NB4 (cell line): Measurements from ENCODE around the gene CBX4.

Experiments used
- DNase-seq: peaks from one replicate; pipeline ENCODE4 v3.0.0; 2010; ENCODE audit warnings: low read depth
- H3K4me3 ChIP-seq: one replicate; pipeline ENCODE4 v1.5.1; 2011; ENCODE audit warnings: mild to moderate bottlenecking, low read depth, low read length, moderate library complexity
- CTCF ChIP-seq: IDR thresholded peaks from one replicate; pipeline ENCODE4 v1.5.1; 2012; ENCODE audit warnings: low read depth, low read length
- MAX ChIP-seq: IDR thresholded peaks from 2 replicates; pipeline ENCODE4 v1.6.1; 2011; ENCODE audit warnings: low read depth, low read length
- MYC ChIP-seq: IDR thresholded peaks from 2 replicates; pipeline ENCODE4 v1.6.1; 2011; ENCODE audit warnings: low read depth, low read length
- POLR2A ChIP-seq: IDR thresholded peaks from 2 replicates; pipeline ENCODE4 v1.6.1; 2011; ENCODE audit warnings: mild to moderate bottlenecking; ENCODE audit not compliant: insufficient read length; ENCODE audit errors: extremely low read depth

The CBX4 gene

GRCh38 chr17:79794659-79795511 is 44.4 kb downstream of the CBX4 start:
- H3K4me3 ChIP-seq = no peak overlapping the region
- TF ChIP-seq CTCF (no peak), MYC (no peak), POLR2A (no peak), MAX (no peak)
- no peak for DNase-seq

- no peak overlapping the region for H3K4me3 ChIP-seq
- TF ChIP-seq MYC (no peak), MAX (no peak), POLR2A (no peak), CTCF (no peak)
- DNase-seq = no peak
Measured at GRCh38 chr17:79793924-79794304, 45.3 kb downstream of the CBX4 start.

GRCh38 chr17:79792984-79793923 is 46.0 kb downstream of the CBX4 start:
- no peak for DNase-seq
- no peak overlapping the region for H3K4me3 ChIP-seq

GRCh38 chr17:79792341-79792871 is 46.8 kb downstream of the CBX4 start:
- TF ChIP-seq POLR2A = no peak
- TF ChIP-seq MYC = no peak
- TF ChIP-seq CTCF = no peak
- TF ChIP-seq MAX = no peak
- no peak overlapping the region for H3K4me3 ChIP-seq
- DNase-seq = no peak

More at GRCh38 chr17:79792984-79793923, 46.0 kb downstream of the CBX4 start:
- TF ChIP-seq MAX = no peak
- no peak for TF ChIP-seq CTCF
- no peak for TF ChIP-seq POLR2A
- no peak for TF ChIP-seq MYC

- no peak for DNase-seq
- H3K4me3 ChIP-seq = no peak overlapping the region
- no peak for TF ChIP-seq CTCF
- TF ChIP-seq MYC = no peak
- no peak for TF ChIP-seq MAX
- no peak for TF ChIP-seq POLR2A
Measured at GRCh38 chr17:79791735-79792161, 47.5 kb downstream of the CBX4 start.
